ENCODE data around the gene MYH3.
A peak's percentile ranks its signal among the peaks of the same experiment; 100 is the strongest.

The MYH3 gene

DNA sequence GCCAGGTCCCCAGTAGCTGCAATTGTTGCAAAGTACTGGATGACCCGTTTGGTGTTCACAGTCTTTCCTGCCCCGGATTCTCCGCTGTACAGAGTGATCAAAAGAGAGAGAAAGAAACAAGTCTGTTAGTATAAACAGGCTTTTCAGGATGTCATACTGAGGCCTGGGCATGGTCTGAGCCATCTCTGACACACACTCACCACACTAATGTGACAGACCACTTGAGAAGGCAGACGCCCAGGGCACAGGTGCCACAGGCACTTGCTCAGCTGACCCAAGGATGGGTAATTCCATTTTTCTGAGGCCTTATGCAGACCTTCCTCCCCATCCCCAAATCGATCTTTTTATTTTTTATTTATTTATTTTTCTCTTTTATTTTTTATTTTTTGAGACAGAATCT, 7.5 kb downstream of the MYH3 start:
- no peak for DNase-seq (ENCODE audit: low read depth in 2 of 2)

DNA sequence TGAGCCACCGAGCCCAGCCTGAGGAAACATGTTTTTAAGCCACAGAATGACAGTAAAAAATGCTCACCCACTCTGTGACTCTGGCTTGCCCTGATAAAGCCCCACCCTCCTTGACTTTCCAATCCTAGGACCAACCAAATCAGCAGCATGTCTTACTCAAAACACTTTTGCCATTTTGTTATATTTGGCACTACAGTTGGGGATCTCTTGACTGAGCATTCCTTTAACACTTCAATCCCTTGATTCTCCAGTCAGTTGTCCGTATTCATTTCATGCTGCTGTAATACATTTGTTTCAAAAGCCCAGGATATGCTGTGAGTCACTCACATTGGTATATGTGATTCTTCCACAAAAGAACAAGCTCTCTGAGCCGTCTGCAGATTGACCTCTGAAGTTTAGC, 8.2 kb downstream of the MYH3 start:
- no peak for DNase-seq (ENCODE audit: low read depth in 2 of 2)

DNA sequence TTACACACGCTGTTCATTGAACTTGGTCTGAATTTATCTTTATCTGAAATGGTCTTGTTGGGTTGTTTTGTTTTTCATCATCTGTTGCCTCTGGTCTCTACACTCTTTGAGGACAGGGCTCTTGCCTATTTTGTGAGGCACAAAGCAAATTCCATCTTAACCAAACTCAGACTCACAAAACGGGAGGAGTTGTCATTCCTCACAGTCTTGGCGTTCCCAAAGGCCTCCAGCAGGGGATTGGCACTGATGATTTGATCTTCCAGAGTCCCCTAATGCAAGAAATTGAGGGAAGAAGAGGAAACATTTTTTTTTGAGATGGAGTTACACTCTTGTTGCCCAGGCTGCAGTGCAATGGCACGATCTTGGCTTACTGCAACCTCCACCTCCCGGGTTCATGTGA, 8.7 kb downstream of the MYH3 start:
- no peak for DNase-seq (ENCODE audit: low read depth in 2 of 2)

DNA sequence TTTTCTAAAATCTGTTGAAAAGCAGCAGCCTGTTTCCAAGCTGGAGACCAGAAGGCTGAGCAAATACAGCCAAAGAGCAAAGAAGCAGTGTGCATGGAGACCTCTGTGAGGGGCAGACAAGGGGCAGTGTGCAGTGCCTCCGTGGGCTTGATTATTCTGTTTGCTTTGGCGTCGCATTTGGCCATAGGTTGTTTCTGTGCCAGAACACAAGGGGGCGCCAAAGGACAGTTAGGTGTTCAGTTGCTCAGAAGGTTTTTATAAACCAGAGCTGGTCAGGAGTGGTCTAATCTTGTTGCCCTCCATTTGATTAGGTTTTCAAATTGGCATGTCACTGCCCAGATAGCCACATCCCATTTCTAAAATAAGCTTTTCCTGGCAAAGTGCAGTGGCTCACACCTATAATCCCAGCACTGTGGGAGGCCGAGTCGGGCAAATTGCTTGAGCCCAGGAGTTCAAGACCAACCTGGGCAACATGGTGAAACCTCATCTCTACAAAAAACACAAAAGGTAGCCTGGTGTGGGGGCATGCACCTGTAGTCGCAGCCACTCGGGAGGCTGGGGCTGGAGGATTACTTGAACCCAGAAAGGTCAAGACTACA, 10.6 kb downstream of the MYH3 start:
- DNase-seq (ENCODE audit: low read depth in 2 of 2), result peak; percentile 30 to 46

GRCh38 chr17:10640475-10640874, 16.6 kb downstream of the MYH3 start:
- DNase-seq (ENCODE audit: low read depth in 2 of 2), result no peak

DNA sequence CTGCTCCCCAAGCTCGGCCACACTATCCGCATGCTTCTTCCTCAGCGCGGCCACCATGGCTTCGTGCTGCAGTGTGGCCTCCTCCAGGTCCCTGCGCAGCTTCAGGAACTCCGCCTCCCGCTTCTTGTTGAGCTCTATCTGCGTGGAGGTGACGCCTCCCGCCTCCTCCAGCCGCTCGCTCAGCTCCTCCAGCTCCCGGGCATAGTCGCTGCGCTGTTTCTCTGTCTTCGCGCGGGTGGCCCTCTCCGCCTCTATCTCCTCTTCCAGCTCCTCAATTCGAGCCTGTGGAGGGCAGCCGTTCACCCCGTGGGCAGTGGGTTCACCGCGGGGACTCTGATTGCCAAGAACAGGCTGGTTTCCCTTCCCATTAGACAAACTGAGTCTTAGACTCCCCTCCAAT, 19.0 kb downstream of the MYH3 start:
- DNase-seq (ENCODE audit: low read depth in 2 of 2), result no peak

DNA sequence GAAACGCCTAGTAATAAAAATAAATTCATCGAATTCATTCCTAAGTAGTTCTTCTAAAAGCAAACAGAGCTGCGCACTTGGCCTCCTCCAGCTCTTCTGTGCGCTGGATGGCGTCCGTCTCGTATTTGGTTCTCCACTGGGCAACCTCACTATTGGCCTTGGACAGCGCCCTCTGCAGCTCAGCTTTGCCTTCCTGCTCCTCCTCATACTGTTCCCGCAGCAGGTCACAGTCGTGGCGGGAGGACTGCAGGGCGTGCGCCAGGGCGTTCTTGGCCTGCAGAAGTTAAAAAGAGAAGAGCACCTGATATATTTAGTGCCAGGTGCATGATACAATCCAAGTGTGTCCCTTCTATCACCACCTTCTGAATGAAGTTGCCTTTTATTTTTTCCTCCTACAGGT, 21.8 kb downstream of the MYH3 start:
- DNase-seq (ENCODE audit: low read depth in 2 of 2), result no peak

DNA sequence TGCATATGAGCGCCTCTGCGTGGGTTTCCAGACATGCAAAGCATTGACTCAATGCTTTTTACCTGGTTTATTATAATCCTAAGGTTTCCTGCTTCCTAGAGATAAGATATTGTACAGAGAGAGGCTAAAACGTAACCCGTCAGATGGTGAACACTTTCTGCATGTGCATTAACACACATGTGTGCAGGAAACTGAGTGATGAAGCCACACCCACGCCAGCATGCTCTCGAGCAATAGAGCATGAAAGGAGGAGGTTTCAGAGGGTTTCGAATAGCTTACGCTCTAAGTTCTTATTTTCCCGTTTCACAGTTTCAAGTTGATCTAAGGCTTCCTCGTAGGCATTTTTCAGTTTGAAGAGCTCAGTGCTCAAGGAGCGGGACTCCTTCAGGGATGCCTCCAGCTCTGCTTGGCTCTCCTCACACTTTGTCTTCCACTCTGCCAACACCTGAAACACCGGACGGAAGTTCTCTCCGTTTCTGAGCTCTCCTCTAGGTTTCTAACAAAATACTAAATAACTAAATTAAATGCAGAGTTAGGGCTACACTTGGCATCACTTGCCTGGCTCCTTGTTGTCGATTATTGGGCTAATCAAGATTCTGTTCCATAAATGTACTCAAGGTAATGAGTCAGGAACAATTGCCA, 23.2 kb downstream of the MYH3 start:
- no peak for DNase-seq (ENCODE audit: low read depth in 2 of 2)

- DNase-seq (ENCODE audit: low read depth in 2 of 2), result no peak
Measured at GRCh38 chr17:10631701-10632100, 25.4 kb downstream of the MYH3 start.

DNA sequence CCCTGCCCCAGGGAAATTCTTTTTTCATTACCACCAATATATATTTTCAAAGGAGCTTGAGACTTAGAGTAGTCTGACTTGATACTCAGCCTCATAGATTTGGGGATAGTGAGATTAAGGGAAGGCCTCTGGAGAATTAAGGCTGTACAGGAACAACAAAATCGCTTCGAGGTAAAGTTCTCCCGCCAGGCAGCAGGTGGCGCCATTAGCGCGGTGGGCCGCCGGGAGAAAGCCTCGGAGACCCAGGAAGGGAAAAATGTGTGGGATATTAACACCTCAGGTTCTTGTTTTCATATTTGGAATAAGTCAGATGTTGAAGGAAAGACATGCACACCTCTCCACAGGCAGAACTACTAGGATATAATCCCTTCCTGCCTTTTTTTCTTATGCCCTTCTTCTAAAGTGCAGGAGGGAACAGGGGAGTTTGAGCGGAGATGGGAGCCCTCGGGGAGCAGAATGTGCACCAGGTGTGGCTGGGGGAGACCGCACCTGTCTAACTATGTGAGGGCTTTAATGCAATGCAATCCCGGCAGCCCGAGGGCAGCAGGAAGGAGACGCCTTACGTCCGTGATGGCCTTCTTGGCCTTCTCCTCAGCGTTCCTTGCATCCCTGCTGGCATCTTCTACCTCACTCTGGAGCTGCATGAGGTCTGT, 25.9 kb downstream of the MYH3 start:
- DNase-seq (ENCODE audit: low read depth in 2 of 2), result no peak

GRCh38 chr17:10629706-10630105, 27.4 kb downstream of the MYH3 start:
- no peak for DNase-seq (ENCODE audit: low read depth in 2 of 2)

- DNase-seq (ENCODE audit: low read depth in 2 of 2), result no peak
Measured at GRCh38 chr17:10628756-10629155, 28.4 kb downstream of the MYH3 start.

- no peak for DNase-seq (ENCODE audit: low read depth in 2 of 2)
Measured at GRCh38 chr17:10626390-10626789, 30.7 kb downstream of the MYH3 start.

DNA sequence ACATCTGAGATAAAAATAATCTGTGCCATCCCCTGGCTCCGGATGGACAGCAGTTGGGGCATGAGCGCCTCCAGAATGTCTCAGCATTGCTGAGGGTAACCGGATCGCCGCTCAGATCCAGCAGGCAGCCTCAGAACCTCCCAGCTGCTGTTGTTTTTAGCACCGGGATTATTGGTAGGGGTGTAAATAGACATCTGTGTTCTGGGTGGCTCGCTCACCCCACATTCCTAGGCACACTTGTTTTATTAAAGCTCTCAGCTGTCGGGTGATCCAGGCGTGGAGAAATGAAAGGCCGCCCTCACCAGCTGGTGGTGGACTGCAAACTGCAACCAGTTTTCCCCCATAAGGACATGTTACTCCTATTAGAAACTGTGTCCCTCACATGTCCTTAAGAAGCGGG, 32.1 kb downstream of the MYH3 start:
- DNase-seq (ENCODE audit: low read depth in 2 of 2), result no peak

GRCh38 chr17:10623737-10624338, 33.3 kb downstream of the MYH3 start:
- no peak for DNase-seq (ENCODE audit: low read depth in 2 of 2)

- DNase-seq (ENCODE audit: low read depth in 2 of 2), result no peak
Measured at GRCh38 chr17:10622617-10623485, 34.3 kb downstream of the MYH3 start.

GRCh38 chr17:10621397-10621796, 35.7 kb downstream of the MYH3 start:
- no peak for DNase-seq (ENCODE audit: low read depth in 2 of 2)

DNA sequence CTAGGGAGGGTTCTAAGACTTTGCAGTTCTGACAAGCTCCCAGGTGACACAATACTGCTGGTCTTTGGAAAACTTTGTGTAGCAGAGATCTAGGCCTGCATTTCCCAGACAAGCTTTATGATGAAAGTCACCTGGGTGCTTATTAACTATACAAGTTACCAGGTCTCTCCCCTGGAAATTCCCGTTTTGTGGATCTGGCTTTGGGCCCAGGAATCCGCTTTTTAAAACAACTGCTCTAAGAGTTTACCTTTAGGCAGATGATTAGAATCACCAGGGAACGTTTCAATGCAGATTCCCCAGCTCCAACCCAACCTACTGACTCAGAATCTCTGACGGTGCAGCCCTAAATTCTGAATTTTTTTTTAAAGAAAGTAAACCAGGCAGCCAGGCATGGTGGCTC, 36.3 kb downstream of the MYH3 start:
- DNase-seq (ENCODE audit: low read depth in 2 of 2), result no peak

DNA sequence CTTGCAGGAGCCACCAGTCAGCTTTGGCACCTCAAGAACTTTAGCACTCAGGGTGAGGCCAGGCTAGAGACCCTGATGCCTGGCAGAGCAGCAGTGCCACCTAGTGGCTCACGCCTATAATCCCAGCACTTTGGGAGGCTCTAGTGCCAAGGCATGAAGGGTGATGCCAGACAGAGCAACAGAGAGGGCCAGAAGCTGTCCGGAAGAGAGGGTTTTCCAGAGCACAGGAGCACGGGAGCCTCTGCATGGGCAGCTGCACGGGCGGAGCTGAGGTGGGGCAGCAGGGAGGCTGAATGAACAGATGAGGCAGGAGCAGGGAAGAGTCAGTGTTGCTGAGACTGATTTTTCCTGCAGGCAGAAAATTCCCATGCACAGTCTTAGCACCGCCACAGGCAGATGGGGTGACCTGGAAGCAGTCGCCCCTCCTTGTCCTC, 38.9 kb downstream of the MYH3 start:
- DNase-seq (ENCODE audit: low read depth in 2 of 2), result peak; percentile 19 to 39

- no peak for DNase-seq (ENCODE audit: low read depth in 2 of 2)
Measured at GRCh38 chr17:10617120-10617505, 40.0 kb downstream of the MYH3 start.

DNA sequence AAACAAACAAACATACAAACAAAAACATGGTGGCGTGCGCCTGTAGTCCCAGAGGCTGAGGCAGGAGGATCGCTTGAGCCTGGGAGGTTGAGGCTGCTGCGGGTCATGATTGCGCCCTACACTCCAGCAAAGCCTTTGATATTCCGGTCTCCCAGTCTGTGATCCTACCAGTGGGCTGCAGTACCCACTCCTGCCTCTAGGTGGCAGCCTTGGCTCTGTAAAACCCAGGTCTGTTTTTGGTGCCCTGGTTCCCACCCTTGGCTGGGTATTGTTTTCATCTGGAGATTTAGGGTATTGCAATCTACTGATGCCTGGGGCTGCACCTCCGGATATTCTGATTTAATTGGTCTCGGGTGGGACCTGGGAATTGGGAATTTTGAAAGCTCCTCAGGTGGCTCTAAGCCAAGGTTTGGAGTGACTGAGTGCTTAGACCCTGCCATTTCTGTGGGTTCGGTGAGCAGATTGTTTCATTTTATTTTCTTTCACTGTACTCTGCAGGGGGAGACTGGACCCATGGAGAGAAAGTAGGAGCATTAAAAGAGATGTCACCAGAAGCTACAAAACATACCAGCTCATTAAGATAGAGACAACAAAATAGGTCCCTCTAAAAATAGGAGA, 40.5 kb downstream of the MYH3 start:
- DNase-seq (ENCODE audit: low read depth in 2 of 2), result peak; percentile 44 to 54

Measured in stimulated activated CD8-positive, alpha-beta memory T cell treated with anti-CD3 and anti-CD28 coated beads, Interleukin-15, amount 100 ng/mL, for 48 hours (primary cell).